GM12801 (cell line): ENCODE measurements around the gene BOLL.

Experiments
- TF ChIP-seq, protein P1 (sequence below): IDR thresholded peaks from one replicate; pipeline ENCODE4 v1.5.1; 2011; ENCODE audit warnings: control low read depth; ENCODE audit not compliant: insufficient read length; ENCODE audit errors: extremely low read depth

BOLL gene

DNA sequence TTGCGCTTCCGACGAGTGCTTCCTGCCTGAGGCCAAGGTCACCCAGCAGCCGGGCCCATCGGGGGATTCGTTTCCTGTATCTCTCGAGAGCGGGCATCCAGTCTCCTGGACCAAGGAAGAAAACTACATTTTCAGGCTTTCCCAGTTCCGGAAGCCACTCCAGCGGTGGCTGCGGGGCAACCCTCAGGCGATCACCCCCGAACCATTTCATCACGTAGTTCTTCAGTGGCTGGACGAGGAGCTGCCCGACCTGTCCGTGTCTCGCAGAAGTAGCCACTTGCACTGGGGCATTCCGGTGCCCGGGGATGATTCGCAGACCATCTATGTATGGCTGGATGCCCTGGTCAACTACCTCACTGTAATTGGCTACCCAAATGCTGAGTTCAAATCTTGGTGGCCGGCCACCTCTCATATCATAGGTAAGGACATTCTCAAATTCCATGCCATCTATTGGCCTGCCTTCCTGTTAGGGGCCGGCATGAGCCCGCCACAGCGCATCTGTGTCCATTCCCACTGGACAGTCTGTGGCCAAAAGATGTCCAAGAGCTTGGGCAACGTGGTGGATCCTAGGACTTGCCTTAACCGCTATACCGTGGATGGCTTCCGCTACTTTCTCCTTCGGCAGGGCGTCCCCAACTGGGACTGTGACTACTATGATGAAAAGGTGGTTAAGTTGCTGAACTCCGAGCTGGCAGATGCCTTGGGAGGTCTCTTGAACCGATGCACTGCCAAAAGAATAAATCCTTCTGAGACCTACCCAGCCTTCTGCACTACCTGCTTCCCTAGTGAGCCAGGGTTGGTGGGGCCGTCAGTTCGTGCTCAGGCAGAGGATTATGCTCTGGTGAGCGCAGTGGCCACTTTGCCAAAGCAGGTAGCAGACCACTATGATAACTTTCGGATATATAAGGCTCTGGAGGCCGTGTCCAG, 78.9 kb downstream of the BOLL start:
- TF ChIP-seq, protein P1, sequence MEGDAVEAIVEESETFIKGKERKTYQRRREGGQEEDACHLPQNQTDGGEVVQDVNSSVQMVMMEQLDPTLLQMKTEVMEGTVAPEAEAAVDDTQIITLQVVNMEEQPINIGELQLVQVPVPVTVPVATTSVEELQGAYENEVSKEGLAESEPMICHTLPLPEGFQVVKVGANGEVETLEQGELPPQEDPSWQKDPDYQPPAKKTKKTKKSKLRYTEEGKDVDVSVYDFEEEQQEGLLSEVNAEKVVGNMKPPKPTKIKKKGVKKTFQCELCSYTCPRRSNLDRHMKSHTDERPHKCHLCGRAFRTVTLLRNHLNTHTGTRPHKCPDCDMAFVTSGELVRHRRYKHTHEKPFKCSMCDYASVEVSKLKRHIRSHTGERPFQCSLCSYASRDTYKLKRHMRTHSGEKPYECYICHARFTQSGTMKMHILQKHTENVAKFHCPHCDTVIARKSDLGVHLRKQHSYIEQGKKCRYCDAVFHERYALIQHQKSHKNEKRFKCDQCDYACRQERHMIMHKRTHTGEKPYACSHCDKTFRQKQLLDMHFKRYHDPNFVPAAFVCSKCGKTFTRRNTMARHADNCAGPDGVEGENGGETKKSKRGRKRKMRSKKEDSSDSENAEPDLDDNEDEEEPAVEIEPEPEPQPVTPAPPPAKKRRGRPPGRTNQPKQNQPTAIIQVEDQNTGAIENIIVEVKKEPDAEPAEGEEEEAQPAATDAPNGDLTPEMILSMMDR: no peak

DNA sequence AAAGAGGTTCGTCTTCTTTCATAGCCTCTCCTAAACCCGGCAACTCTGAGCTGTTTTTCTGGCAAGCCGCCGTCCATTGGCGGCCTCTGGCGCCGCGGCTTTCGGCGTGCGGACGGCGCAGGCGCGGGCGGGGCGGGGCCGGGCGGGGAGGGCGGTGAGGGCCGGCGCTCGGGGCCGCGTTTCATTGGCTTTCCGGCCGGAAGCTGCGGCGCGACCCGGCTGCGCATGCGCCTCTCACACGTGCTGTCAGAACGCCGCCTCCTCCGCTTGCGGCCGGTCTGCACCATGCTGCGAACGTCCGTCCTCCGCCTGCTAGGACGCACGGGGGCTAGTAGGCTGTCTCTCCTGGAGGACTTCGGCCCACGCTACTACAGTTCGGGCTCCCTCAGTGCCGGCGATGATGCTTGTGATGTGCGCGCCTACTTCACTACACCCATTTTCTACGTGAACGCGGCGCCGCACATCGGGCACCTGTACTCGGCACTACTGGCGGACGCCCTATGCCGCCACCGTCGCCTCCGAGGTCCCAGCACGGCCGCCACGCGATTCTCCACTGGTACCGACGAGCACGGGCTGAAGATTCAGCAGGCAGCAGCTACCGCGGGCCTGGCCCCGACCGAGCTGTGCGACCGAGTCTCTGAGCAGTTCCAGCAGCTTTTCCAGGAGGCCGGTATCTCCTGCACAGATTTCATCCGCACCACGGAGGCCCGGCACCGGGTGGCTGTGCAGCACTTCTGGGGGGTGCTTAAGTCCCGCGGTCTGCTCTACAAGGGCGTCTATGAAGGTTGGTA, 79.8 kb downstream of the BOLL start, which contains the start of gene MARS2:
TSS of gene MARS2 (plus strand) at position 249 of the 791 bp plus-strand sequence. CDS start at position 286, 37 bp downstream.
- TF ChIP-seq, protein P1: no peak

DNA sequence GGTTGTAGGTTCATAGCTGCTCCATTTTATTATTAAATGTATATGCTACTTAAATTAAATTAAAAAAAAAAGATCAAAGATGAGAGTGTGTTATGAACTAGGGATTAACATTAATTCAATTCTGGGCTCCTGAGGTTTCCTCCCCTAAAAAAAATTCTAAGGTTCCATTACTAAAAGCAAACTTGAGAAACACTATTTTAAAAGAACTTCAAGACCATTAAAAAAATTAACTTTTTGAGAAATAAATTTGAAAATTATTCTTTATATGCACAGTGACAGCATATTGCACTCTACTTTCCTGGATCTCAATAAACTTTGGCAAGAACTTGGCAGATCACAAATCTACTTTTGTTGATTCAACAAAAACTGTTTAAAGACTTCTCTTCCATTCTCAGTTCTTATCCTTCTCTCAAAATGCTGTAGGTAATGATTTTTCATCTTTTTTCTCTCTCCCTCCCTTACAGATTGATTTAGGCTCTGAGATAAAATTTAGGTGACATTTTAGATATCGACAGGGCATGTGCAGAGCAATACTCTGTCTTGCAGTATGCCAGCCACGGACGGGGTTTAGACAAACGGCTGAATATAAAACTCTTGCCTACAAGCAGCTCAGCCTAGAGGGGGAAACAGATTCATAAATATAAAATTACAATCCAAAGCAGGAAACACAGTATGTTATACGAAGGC, 80.5 kb downstream of the BOLL start:
- TF ChIP-seq, protein P1: no peak

DNA sequence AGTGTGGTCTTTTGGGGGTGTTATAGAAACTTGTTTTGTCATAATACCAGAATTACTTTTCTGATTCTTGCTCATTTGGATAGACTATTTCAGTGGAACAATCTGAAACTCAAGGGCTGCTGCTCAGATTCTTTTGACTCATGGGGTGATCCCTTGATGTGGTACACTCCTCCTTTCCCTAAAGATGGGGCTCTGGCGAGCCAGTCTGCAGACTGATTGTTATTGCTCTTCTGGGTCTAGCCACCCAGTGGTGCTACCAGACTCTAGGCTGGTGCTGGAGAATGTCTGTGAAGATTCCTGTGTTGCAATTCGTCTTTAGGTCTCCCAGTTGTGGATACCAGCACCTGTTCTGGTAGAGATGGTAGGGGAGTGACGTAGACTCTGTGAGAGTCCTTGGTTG, 84.2 kb downstream of the BOLL start:
- TF ChIP-seq, protein P1: no peak

DNA sequence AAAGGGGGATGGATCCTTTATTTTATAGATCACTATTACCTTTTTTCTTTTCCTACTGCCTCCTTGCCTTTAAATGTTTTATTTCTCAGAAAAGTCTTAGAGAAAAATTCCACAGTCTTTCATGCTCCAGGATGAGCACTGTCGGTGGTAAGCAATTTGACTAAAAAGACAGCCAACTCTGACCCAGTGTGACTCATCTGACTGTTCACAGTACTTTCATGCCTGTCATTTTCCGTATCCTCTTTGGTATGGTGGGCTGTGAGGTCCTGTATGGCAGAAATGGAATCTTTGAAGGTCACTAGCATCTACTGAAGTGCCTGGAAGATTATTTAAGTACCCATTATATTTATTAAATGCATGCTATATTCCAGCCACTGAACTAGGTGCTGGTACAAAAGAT, 107.6 kb downstream of the BOLL start:
- TF ChIP-seq, protein P1: no peak

- TF ChIP-seq, protein P1: no peak
Measured at GRCh38 chr2:197677056-197677455, 108.1 kb downstream of the BOLL start.
